Neural progenitor cell (in vitro differentiated cells): ENCODE results near the gene SAMD4A.

Experiments
- CTCF ChIP-seq: fragments of 200-600 bp; sonication (generic); IDR thresholded peaks from 2 replicates; pipeline ENCODE4 v1.5.1; 2017; ENCODE audit warnings: antibody characterized with exemption, mild to moderate bottlenecking
- EZH2 ChIP-seq: fragments of 200-600 bp; sonication (generic); IDR thresholded peaks from 2 replicates; pipeline ENCODE4 v1.6.1; 2017; ENCODE audit warnings: antibody characterized with exemption, mild to moderate bottlenecking, moderate library complexity
- EZH2phosphoT487 ChIP-seq: fragments of 200-600 bp; sonication (generic); IDR thresholded peaks from 2 replicates; pipeline ENCODE4 v1.6.1; 2017; ENCODE audit warnings: antibody characterized with exemption

- no peak for TF ChIP-seq EZH2
- no peak for TF ChIP-seq CTCF
- TF ChIP-seq EZH2phosphoT487 = no peak
Observed at GRCh38 chr14:54828037-54828436, 261.1 kb downstream of the SAMD4A start.
